Measurements from ENCODE around the gene BDKRB2.
A peak's percentile ranks its signal among the peaks of the same experiment; 100 is the strongest.

BDKRB2 gene
- long read RNA-seq = 0 reads

DNA sequence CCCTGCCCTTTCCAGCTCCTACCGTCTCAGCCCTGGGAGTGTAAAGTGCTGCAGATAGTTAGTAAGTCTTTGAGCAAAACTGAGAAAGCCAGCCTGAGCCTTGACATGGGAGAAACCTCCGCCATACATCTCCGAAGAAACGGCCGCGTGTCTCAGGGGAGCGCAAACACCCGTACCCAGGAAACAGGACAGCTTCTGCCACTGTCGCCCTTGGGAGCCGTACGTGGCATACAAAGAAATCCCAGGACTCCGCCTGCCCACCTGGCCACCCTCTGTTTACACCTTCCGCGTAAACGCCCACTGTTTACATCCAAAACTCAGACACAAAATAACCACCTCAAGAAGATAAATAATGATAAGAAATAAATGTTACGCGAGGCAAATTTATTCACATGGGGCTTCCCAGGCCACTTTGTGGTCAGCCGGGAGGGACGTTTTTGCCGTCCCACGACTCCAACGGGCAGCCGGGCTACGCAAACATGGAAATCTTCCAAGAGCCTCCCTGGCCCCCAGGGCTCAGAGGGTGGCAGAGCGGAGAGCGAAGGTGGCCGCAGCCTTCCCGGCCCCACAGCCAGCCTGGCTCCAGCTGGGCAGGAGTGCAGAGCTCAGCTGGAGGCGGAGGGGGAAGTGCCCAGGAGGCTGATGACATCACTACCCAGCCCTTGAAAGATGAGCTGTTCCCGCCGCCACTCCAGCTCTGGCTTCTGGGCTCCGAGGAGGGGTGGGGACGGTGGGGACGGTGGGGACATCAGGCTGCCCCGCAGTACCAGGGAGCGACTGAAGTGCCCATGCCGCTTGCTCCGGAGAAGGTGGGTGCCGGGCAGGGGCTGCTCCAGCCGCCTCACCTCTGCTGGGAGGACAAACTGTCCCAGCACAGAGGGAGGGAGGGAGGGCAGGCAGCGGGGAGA, at the start of gene BDKRB2:
Gene BDKRB2 (plus strand): TSS at position 689 of the 908 bp plus-strand sequence. CDS start 32,269 bp downstream, outside the sequence.
- Histone ChIP-seq H3K27ac (replicated peaks) (no peak within 1 kb of the TSS), H3K27me3 (ENCODE audit: insufficient read depth, poor library complexity, severe bottlenecking) (no peaks in the 10 kb centered on the region), H3K4me3 (replicated peaks; ENCODE audit: insufficient read depth, low read length) (no peak within 1 kb of the TSS)
- peak; percentile 28 to 38 for DNase-seq (ENCODE audit: low read depth in 1 of 2, low spot score in 1 of 2)
- TF ChIP-seq POLR2AphosphoS5 (IDR thresholded peaks at IDR 0.05; ENCODE audit: low read depth) (no peak), SPI1 (IDR thresholded peaks at IDR 0.05; ENCODE audit: borderline replicate concordance, low read depth) (peak; percentile 51; the same call in 1 of the 2 replicates)

DNA sequence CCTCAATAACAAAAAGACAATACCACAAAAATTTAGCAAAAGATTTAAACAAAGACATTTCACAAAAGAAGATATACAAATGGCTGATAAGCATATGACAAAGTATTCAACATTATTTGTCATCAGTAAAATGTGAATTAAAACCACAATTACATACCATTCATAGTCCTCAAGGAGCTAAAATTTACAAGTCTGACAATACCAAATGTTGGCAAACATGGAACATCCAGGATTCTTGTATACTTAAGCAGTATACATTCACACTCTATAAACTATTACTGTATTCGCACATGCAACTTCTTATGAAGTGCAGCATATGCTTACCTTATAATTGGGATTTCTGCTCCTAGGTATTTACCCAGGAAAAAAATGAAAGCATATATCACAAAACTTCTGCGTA, 49.7 kb upstream of the BDKRB2 start:
- H3K27ac ChIP-seq (replicated peaks) = no peak overlapping the region
- H3K4me3 ChIP-seq (replicated peaks; ENCODE audit: insufficient read depth, low read length) = no peak overlapping the region
- TF ChIP-seq POLR2AphosphoS5 (IDR thresholded peaks at IDR 0.05; ENCODE audit: low read depth) (no peak), SPI1 (IDR thresholded peaks at IDR 0.05; ENCODE audit: borderline replicate concordance, low read depth) (no peak), GABPA (IDR thresholded peaks at IDR 0.05; ENCODE audit: low read depth) (no peak)
- TF ChIP-seq, protein P1, sequence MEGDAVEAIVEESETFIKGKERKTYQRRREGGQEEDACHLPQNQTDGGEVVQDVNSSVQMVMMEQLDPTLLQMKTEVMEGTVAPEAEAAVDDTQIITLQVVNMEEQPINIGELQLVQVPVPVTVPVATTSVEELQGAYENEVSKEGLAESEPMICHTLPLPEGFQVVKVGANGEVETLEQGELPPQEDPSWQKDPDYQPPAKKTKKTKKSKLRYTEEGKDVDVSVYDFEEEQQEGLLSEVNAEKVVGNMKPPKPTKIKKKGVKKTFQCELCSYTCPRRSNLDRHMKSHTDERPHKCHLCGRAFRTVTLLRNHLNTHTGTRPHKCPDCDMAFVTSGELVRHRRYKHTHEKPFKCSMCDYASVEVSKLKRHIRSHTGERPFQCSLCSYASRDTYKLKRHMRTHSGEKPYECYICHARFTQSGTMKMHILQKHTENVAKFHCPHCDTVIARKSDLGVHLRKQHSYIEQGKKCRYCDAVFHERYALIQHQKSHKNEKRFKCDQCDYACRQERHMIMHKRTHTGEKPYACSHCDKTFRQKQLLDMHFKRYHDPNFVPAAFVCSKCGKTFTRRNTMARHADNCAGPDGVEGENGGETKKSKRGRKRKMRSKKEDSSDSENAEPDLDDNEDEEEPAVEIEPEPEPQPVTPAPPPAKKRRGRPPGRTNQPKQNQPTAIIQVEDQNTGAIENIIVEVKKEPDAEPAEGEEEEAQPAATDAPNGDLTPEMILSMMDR (IDR thresholded peaks at IDR 0.05; ENCODE audit: insufficient read depth, low read length) = no peak
- TF ChIP-seq, protein P2, sequence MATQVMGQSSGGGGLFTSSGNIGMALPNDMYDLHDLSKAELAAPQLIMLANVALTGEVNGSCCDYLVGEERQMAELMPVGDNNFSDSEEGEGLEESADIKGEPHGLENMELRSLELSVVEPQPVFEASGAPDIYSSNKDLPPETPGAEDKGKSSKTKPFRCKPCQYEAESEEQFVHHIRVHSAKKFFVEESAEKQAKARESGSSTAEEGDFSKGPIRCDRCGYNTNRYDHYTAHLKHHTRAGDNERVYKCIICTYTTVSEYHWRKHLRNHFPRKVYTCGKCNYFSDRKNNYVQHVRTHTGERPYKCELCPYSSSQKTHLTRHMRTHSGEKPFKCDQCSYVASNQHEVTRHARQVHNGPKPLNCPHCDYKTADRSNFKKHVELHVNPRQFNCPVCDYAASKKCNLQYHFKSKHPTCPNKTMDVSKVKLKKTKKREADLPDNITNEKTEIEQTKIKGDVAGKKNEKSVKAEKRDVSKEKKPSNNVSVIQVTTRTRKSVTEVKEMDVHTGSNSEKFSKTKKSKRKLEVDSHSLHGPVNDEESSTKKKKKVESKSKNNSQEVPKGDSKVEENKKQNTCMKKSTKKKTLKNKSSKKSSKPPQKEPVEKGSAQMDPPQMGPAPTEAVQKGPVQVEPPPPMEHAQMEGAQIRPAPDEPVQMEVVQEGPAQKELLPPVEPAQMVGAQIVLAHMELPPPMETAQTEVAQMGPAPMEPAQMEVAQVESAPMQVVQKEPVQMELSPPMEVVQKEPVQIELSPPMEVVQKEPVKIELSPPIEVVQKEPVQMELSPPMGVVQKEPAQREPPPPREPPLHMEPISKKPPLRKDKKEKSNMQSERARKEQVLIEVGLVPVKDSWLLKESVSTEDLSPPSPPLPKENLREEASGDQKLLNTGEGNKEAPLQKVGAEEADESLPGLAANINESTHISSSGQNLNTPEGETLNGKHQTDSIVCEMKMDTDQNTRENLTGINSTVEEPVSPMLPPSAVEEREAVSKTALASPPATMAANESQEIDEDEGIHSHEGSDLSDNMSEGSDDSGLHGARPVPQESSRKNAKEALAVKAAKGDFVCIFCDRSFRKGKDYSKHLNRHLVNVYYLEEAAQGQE (IDR thresholded peaks at IDR 0.05; ENCODE audit: insufficient replicate concordance, low read depth) = no peak
- DNase-seq (ENCODE audit: low read depth in 1 of 2, low spot score in 1 of 2) = no peak
- H3K27me3 ChIP-seq (ENCODE audit: insufficient read depth, poor library complexity, severe bottlenecking) = no peaks in the 10 kb centered on the region

DNA sequence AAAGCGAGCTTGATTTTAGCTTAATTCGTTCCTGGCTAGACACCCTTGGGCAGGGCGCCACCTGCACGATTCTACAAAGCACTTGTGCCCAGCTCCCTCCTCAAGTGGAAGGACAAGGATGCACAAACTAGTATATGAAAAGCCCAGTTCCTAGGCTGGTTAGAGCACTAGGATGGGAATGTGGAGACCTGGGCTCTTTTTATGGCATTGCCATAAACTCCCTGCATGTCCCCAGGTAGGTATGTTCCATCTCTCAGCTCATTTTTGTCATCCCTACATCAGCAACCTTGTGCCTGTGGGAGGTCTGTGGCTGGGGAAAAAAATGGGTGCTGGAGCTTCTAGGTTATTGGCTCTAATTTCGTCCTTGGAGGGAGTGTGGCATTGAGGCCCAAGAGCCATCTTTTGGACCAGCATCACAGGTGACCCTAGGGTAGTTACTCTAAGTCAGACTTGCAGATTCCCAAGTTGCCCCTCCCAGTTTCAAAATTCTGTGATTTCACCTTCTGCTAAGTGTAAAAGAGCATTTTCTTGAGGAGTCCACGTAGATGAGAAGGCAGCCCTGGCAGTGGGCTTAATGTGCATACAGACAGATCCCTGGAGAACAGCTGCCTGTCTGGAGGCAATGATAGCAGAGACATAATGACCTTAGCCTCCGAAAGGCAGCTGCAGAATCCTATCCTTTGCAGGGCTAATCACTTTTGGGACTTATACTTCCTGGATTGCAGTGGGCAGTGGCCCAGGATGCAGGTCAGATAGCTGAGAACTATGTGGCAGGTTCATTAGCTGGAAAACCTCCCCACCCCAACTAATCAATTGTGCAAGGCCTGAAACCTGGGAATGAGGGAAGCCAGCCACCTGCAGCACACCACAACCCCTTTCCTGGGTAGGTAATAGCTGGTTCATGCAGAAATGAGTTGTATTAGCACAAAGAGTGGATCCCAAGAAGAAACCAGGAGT, 47.6 kb upstream of the BDKRB2 start:
- Histone ChIP-seq H3K27me3 (ENCODE audit: insufficient read depth, poor library complexity, severe bottlenecking) (no peaks in the 10 kb centered on the region), H3K4me3 (replicated peaks; ENCODE audit: insufficient read depth, low read length) (no peak overlapping the region), H3K27ac (replicated peaks) (no peak overlapping the region)
- TF ChIP-seq GABPA (IDR thresholded peaks at IDR 0.05; ENCODE audit: low read depth) (no peak), POLR2AphosphoS5 (IDR thresholded peaks at IDR 0.05; ENCODE audit: low read depth) (no peak), SPI1 (IDR thresholded peaks at IDR 0.05; ENCODE audit: borderline replicate concordance, low read depth) (no peak)
- TF ChIP-seq, protein P2 (IDR thresholded peaks at IDR 0.05; ENCODE audit: insufficient replicate concordance, low read depth) = no peak
- DNase-seq (ENCODE audit: low read depth in 1 of 2, low spot score in 1 of 2) = no peak

DNA sequence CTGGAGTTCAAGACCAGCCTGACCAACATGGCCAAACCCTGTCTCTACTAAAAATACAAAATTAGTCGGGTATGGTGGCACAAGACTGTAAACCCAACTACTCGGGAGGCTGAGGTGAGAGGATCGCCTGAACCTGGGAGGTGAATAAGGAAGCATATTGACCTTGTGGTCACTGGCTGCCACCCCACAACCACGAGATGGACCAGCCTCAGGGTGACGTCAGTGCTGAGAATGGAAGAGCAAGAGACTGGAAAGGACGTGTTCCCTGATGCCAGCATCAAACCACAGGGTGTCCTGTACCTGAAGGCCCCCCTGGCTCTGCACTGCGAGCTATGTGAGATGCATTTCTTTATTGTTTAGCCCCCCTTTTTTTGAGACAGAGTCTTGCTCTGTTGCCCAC, 45.9 kb upstream of the BDKRB2 start:
- Histone ChIP-seq H3K27me3 (ENCODE audit: insufficient read depth, poor library complexity, severe bottlenecking) (no peaks in the 10 kb centered on the region), H3K4me3 (replicated peaks; ENCODE audit: insufficient read depth, low read length) (no peak overlapping the region), H3K27ac (replicated peaks) (no peak overlapping the region)
- TF ChIP-seq POLR2AphosphoS5 (IDR thresholded peaks at IDR 0.05; ENCODE audit: low read depth) (no peak), SPI1 (IDR thresholded peaks at IDR 0.05; ENCODE audit: borderline replicate concordance, low read depth) (no peak), GABPA (IDR thresholded peaks at IDR 0.05; ENCODE audit: low read depth) (no peak)
- TF ChIP-seq, protein P1 (IDR thresholded peaks at IDR 0.05; ENCODE audit: insufficient read depth, low read length) = no peak
- TF ChIP-seq, protein P2 (IDR thresholded peaks at IDR 0.05; ENCODE audit: insufficient replicate concordance, low read depth) = no peak
- DNase-seq (ENCODE audit: low read depth in 1 of 2, low spot score in 1 of 2) = no peak
